WI38 (cell line): ENCODE measurements around the gene XAF1.

Experiments used
- H3K4me3 ChIP-seq: 2 replicates; pipeline ENCODE4 v1.5.1; 2011; ENCODE audit warnings: low read depth, mild to moderate bottlenecking, control low read depth, low read length
- CTCF ChIP-seq: IDR thresholded peaks from 2 replicates; pipeline ENCODE4 v1.5.1; 2012; ENCODE audit warnings: low read depth, mild to moderate bottlenecking, control low read depth, low read length

The XAF1 gene

GRCh38 chr17:6789146-6789545, 33.3 kb downstream of the XAF1 start:
- TF ChIP-seq CTCF, result no peak
- H3K4me3 ChIP-seq, result no peak overlapping the region

- H3K4me3 ChIP-seq, result no peak overlapping the region
- no peak for TF ChIP-seq CTCF
Observed at GRCh38 chr17:6793748-6794493, 38.1 kb downstream of the XAF1 start.

GRCh38 chr17:6796017-6796886, 40.4 kb downstream of the XAF1 start:
- H3K4me3 ChIP-seq, result no peak overlapping the region
- TF ChIP-seq CTCF, result no peak

- no peak overlapping the region for H3K4me3 ChIP-seq
- no peak for TF ChIP-seq CTCF
Observed at GRCh38 chr17:6796887-6797490, 41.1 kb downstream of the XAF1 start.

- no peak overlapping the region for H3K4me3 ChIP-seq
- no peak for TF ChIP-seq CTCF
Observed at GRCh38 chr17:6797718-6798351, 42.0 kb downstream of the XAF1 start.

- TF ChIP-seq CTCF, result no peak
- no peak overlapping the region for H3K4me3 ChIP-seq
Observed at GRCh38 chr17:6799738-6800137, 43.9 kb downstream of the XAF1 start.
